ENCODE data around the gene ARHGAP6.

ARHGAP6 gene

GRCh38 chrX:11293113-11293512 lies 372.6 kb downstream of the ARHGAP6 start, which contains the start of gene AMELX:
TSS of gene AMELX (plus strand) at chrX:11293413. CDS start at chrX:11294789, 1,376 bp downstream.
- H3K4me3 ChIP-seq (IDR thresholded peaks at IDR 0.05; ENCODE audit: insufficient read depth, low read depth, low read length), result no peak within 1 kb of the TSS
- no peak within 1 kb of the TSS for H3K4me2 ChIP-seq
- H3K4me1 ChIP-seq (ENCODE audit: low read depth, poor library complexity, severe bottlenecking), result peaks cover 26% of the 10 kb centered on the region
- no peaks in the 10 kb centered on the region for H3K27me3 ChIP-seq (ENCODE audit: insufficient read depth, low read depth)
- no peaks in the 10 kb centered on the region for H4K20me1 ChIP-seq (ENCODE audit: insufficient read depth)
- H2AFZ ChIP-seq (ENCODE audit: low read depth), result no peak within 1 kb of the TSS
- H3K27ac ChIP-seq, result no peak within 1 kb of the TSS
- no peaks in the 10 kb centered on the region for H3K79me2 ChIP-seq (ENCODE audit: insufficient read depth, low read depth)
- H3K9ac ChIP-seq, result no peak within 1 kb of the TSS
- no peak for TF ChIP-seq CTCF (conservative IDR thresholded peaks at IDR 0.05; ENCODE audit: low read depth, low read length)
- H3K36me3 ChIP-seq (ENCODE audit: insufficient read depth), result no peaks in the 10 kb centered on the region

GRCh38 chrX:11290416-11291102 lies 375.2 kb downstream of the ARHGAP6 start:
- Histone ChIP-seq H3K27me3 (ENCODE audit: insufficient read depth, low read depth) (no peaks in the 10 kb centered on the region), H3K9ac (no peak overlapping the region; the same call in 1 of the 2 replicates), H3K4me2 (peak overlapping the region; percentile 54)

GRCh38 chrX:11287505-11287904 lies 378.2 kb downstream of the ARHGAP6 start:
- Histone ChIP-seq H3K4me2 (no peak overlapping the region), H3K27ac (no peak overlapping the region), H3K36me3 (ENCODE audit: insufficient read depth) (no peaks in the 10 kb centered on the region), H3K9ac (no peak overlapping the region), H3K27me3 (ENCODE audit: insufficient read depth, low read depth) (no peaks in the 10 kb centered on the region), H3K79me2 (ENCODE audit: insufficient read depth, low read depth) (no peaks in the 10 kb centered on the region), H3K4me1 (ENCODE audit: low read depth, poor library complexity, severe bottlenecking) (peaks cover 25% of the 10 kb centered on the region), H3K4me3 (IDR thresholded peaks at IDR 0.05; ENCODE audit: insufficient read depth, low read depth, low read length) (no peak overlapping the region), H2AFZ (ENCODE audit: low read depth) (no peak overlapping the region), H4K20me1 (ENCODE audit: insufficient read depth) (no peaks in the 10 kb centered on the region)
- no peak for TF ChIP-seq CTCF (conservative IDR thresholded peaks at IDR 0.05; ENCODE audit: low read depth, low read length)

More at GRCh38 chrX:11290416-11291102, 375.2 kb downstream of the ARHGAP6 start:
- no peak overlapping the region for H2AFZ ChIP-seq (ENCODE audit: low read depth)
- H3K27ac ChIP-seq, result peak overlapping the region; percentile 50; the same call in 1 of the 2 replicates
- H3K4me1 ChIP-seq (ENCODE audit: low read depth, poor library complexity, severe bottlenecking), result peaks cover 26% of the 10 kb centered on the region
- H3K36me3 ChIP-seq (ENCODE audit: insufficient read depth), result no peaks in the 10 kb centered on the region
- no peaks in the 10 kb centered on the region for H3K79me2 ChIP-seq (ENCODE audit: insufficient read depth, low read depth)
- no peaks in the 10 kb centered on the region for H4K20me1 ChIP-seq (ENCODE audit: insufficient read depth)
- no peak overlapping the region for H3K4me3 ChIP-seq (IDR thresholded peaks at IDR 0.05; ENCODE audit: insufficient read depth, low read depth, low read length)
- no peak for TF ChIP-seq CTCF (conservative IDR thresholded peaks at IDR 0.05; ENCODE audit: low read depth, low read length)

GRCh38 chrX:11285651-11286050 lies 380.1 kb downstream of the ARHGAP6 start:
- H3K4me3 ChIP-seq (IDR thresholded peaks at IDR 0.05; ENCODE audit: insufficient read depth, low read depth, low read length), result no peak overlapping the region
- peaks cover 8% of the 10 kb centered on the region for H3K4me1 ChIP-seq (ENCODE audit: low read depth, poor library complexity, severe bottlenecking)
- H3K79me2 ChIP-seq (ENCODE audit: insufficient read depth, low read depth), result no peaks in the 10 kb centered on the region
- H2AFZ ChIP-seq (ENCODE audit: low read depth), result no peak overlapping the region
- H3K27ac ChIP-seq, result no peak overlapping the region
- no peak overlapping the region for H3K4me2 ChIP-seq
- H3K36me3 ChIP-seq (ENCODE audit: insufficient read depth), result no peaks in the 10 kb centered on the region
- no peak overlapping the region for H3K9ac ChIP-seq
- TF ChIP-seq CTCF (conservative IDR thresholded peaks at IDR 0.05; ENCODE audit: low read depth, low read length), result no peak
- no peaks in the 10 kb centered on the region for H3K27me3 ChIP-seq (ENCODE audit: insufficient read depth, low read depth)
- H4K20me1 ChIP-seq (ENCODE audit: insufficient read depth), result no peaks in the 10 kb centered on the region
